ENCODE measurements around the gene RPL35.

GRCh38 chr9:124828489-124829333 lies 33.0 kb downstream of the RPL35 start:
- TF ChIP-seq POLR2A (IDR thresholded peaks at IDR 0.05) (no peak), CTCF (IDR thresholded peaks at IDR 0.05) (no peak)

Data from testis (tissue), 2 donors.